ENCODE measurements around the gene KANTR.

KANTR gene

GRCh38 chrX:53081925-53082772 is 11.8 kb upstream of the KANTR start, which contains the start of gene TSPYL2:
Gene TSPYL2 (plus strand): TSS chrX:53082367. CDS start chrX:53082499, 132 bp downstream.
- DNase-seq, result peak; percentile 95

GRCh38 chrX:53082773-53083616 is 10.9 kb upstream of the KANTR start:
- DNase-seq, result no peak

- DNase-seq, result no peak
Measured at GRCh38 chrX:53084043-53084570, 9.8 kb upstream of the KANTR start.

- no peak for DNase-seq
Measured at GRCh38 chrX:53084863-53085262, 9.1 kb upstream of the KANTR start.

- DNase-seq, result no peak
Measured at GRCh38 chrX:53085661-53086229, 8.2 kb upstream of the KANTR start.

- no peak for DNase-seq
Measured at GRCh38 chrX:53086464-53086863, 7.5 kb upstream of the KANTR start.

- no peak for DNase-seq
Measured at GRCh38 chrX:53087388-53087831, 6.5 kb upstream of the KANTR start.

GRCh38 chrX:53088136-53088974 is 5.6 kb upstream of the KANTR start:
- DNase-seq, result peak; percentile 68

- DNase-seq, result peak; percentile 60
Measured at GRCh38 chrX:53089224-53089842, 4.6 kb upstream of the KANTR start.

- no peak for DNase-seq
Measured at GRCh38 chrX:53089925-53090324, 4.0 kb upstream of the KANTR start.

GRCh38 chrX:53091354-53091753 is 2.6 kb upstream of the KANTR start:
- no peak for DNase-seq

GRCh38 chrX:53093177-53093655 is 726 bp upstream of the KANTR start:
- DNase-seq, result peak; percentile 73

- DNase-seq, result no peak
Measured at GRCh38 chrX:53094582-53094905, 602 bp downstream of the KANTR start.

GRCh38 chrX:53095796-53096195 is 1.9 kb downstream of the KANTR start:
- DNase-seq, result no peak

- DNase-seq, result no peak
Measured at GRCh38 chrX:53114864-53115549, 21.1 kb downstream of the KANTR start.

GRCh38 chrX:53115550-53115874 is 21.6 kb downstream of the KANTR start:
- no peak for DNase-seq

- no peak for DNase-seq
Measured at GRCh38 chrX:53116101-53116500, 22.2 kb downstream of the KANTR start.

- DNase-seq, result no peak
Measured at GRCh38 chrX:53122013-53122412, 28.1 kb downstream of the KANTR start.

GRCh38 chrX:53125506-53125905 is 31.6 kb downstream of the KANTR start:
- DNase-seq, result no peak

- DNase-seq, result no peak
Measured at GRCh38 chrX:53126377-53126776, 32.4 kb downstream of the KANTR start.

GRCh38 chrX:53128097-53128749 is 34.3 kb downstream of the KANTR start:
- peak; percentile 23 for DNase-seq

All from EL (cell line).